ENCODE measurements around the gene ZNF213. TPM values are rescaled to one million over a fixed set of nuclear protein-coding genes. Genes with fewer than 3 reads are reported as not detected.

ZNF213 gene
- polyA plus RNA-seq, 3 donors: 1.5 to 2.6 (median 1.8) TPM

- Mint-ChIP-seq H3K36me3 (peaks cover 9 to 20% of the 10 kb centered on the region in 2 donors), H3K9me3 (peaks cover 0 to 44% (median 23%) of the 10 kb centered on the region in 7 donors), H3K27ac (peak overlapping the region in 5 of 7 donors; percentile 6 to 62 (median 35)), H3K4me1 (peaks cover 37% of the 10 kb centered on the region), H3K27me3 (ENCODE audit: low read depth in 3 of 3) (peaks cover 81 to 98% (median 85%) of the 10 kb centered on the region in 3 donors), H3K4me3 (peak overlapping the region; percentile 87 to 96)
- Histone ChIP-seq H3K27me3 (ENCODE audit: control insufficient read depth in 2 of 2, insufficient read depth in 2 of 2, low read length in 2 of 2) (peaks cover 5 to 67% of the 10 kb centered on the region in 2 donors), H3K9me3 (replicated peaks in 1 of 2; ENCODE audit: control insufficient read depth in 1 of 2, insufficient read depth in 1 of 2, low read length in 2 of 2) (no peaks in the 10 kb centered on the region), H3K27ac (ENCODE audit: low read depth in 1 of 2, low read length in 2 of 2) (no peak overlapping the region), H3K9ac (ENCODE audit: insufficient read depth, low read length, poor library complexity, severe bottlenecking) (peak overlapping the region; percentile 63), H3K79me2 (ENCODE audit: insufficient read depth, low read length) (no peaks in the 10 kb centered on the region), H3K4me1 (ENCODE audit: control insufficient read depth in 1 of 2, insufficient read depth in 2 of 2, low read length in 2 of 2) (peaks cover 26 to 30% of the 10 kb centered on the region in 2 donors), H2AFZ (ENCODE audit: insufficient read depth, low read depth, low read length, poor library complexity, severe bottlenecking) (peak overlapping the region; percentile 92), H3K4me3 (replicated peaks in 1 of 3; ENCODE audit: low read depth in 2 of 3, low read length in 3 of 3) (peak overlapping the region; percentile 50 to 89 (median 76)), H3K4me2 (replicated peaks; ENCODE audit: extremely low read depth, low read length, poor library complexity, severe bottlenecking) (peak overlapping the region; percentile 98), H3K36me3 (replicated peaks in 1 of 2; ENCODE audit: control insufficient read depth in 1 of 2, insufficient read depth in 2 of 2, low read length in 2 of 2) (no peaks in the 10 kb centered on the region), H4K20me1 (ENCODE audit: insufficient read depth, low read length) (no peaks in the 10 kb centered on the region)
- TF ChIP-seq CTCF (IDR thresholded peaks at IDR 0.05): no peak
- DNase-seq: peak; percentile 49 to 62 (median 61)
- intact Hi-C loops (cut with micrococcal nuclease): loop anchor here in 1 of 2 donors (10.0 kb wide), 2 partner anchors 54 to 296 kb away; no protein-coding TSS in a partner anchor
- WGBS (ENCODE audit: insufficient coverage): 0% methylated on average over 59 of the region's 70 CpGs
These were observed 23.9 kb downstream of the ZNF213 start for GRCh38 chr16:3158510-3159314.

GRCh38 chr16:3161235-3162018, 26.6 kb downstream of the ZNF213 start:
- intact Hi-C loops (cut with micrococcal nuclease): loop anchor here in 1 of 2 donors (1.0 kb wide), 1 partner anchor 33 kb away; no protein-coding TSS in a partner anchor
- no peaks in the 10 kb centered on the region for H3K9me3 ChIP-seq (replicated peaks in 1 of 2; ENCODE audit: control insufficient read depth in 1 of 2, insufficient read depth in 1 of 2, low read length in 2 of 2)
- Mint-ChIP-seq H3K9me3 (peaks cover 0 to 39% (median 22%) of the 10 kb centered on the region in 7 donors), H3K4me1 (peaks cover 41% of the 10 kb centered on the region), H3K27ac (no peak overlapping the region), H3K27me3 (ENCODE audit: low read depth in 3 of 3) (peaks cover 69 to 93% (median 73%) of the 10 kb centered on the region in 3 donors), H3K4me3 (peak overlapping the region in 1 of 2 donors; percentile 79), H3K36me3 (peaks cover 9 to 20% of the 10 kb centered on the region in 2 donors)
- no peaks in the 10 kb centered on the region for H3K36me3 ChIP-seq (replicated peaks in 1 of 2; ENCODE audit: control insufficient read depth in 1 of 2, insufficient read depth in 2 of 2, low read length in 2 of 2)
- TF ChIP-seq CTCF (IDR thresholded peaks at IDR 0.05): no peak
- no peaks in the 10 kb centered on the region for H4K20me1 ChIP-seq (ENCODE audit: insufficient read depth, low read length)
- H3K27ac ChIP-seq (ENCODE audit: low read depth in 1 of 2, low read length in 2 of 2): no peak overlapping the region
- no peak for DNase-seq
- peaks cover 5 to 50% of the 10 kb centered on the region in 2 donors for H3K27me3 ChIP-seq (ENCODE audit: control insufficient read depth in 2 of 2, insufficient read depth in 2 of 2, low read length in 2 of 2)
- H3K79me2 ChIP-seq (ENCODE audit: insufficient read depth, low read length): no peaks in the 10 kb centered on the region
- H3K9ac ChIP-seq (ENCODE audit: insufficient read depth, low read length, poor library complexity, severe bottlenecking): no peak overlapping the region
- no peak overlapping the region for H3K4me3 ChIP-seq (replicated peaks in 1 of 3; ENCODE audit: low read depth in 2 of 3, low read length in 3 of 3)
- no peak overlapping the region for H3K4me2 ChIP-seq (replicated peaks; ENCODE audit: extremely low read depth, low read length, poor library complexity, severe bottlenecking)
- 94% methylated on average over 28 of the region's 36 CpGs for WGBS (ENCODE audit: insufficient coverage)
- H2AFZ ChIP-seq (ENCODE audit: insufficient read depth, low read depth, low read length, poor library complexity, severe bottlenecking): no peak overlapping the region
- H3K4me1 ChIP-seq (ENCODE audit: control insufficient read depth in 1 of 2, insufficient read depth in 2 of 2, low read length in 2 of 2): peaks cover 30 to 36% of the 10 kb centered on the region in 2 donors

Data from CD14-positive monocyte (primary cell).